ENCODE measurements around the gene SNX5.

The SNX5 gene

DNA sequence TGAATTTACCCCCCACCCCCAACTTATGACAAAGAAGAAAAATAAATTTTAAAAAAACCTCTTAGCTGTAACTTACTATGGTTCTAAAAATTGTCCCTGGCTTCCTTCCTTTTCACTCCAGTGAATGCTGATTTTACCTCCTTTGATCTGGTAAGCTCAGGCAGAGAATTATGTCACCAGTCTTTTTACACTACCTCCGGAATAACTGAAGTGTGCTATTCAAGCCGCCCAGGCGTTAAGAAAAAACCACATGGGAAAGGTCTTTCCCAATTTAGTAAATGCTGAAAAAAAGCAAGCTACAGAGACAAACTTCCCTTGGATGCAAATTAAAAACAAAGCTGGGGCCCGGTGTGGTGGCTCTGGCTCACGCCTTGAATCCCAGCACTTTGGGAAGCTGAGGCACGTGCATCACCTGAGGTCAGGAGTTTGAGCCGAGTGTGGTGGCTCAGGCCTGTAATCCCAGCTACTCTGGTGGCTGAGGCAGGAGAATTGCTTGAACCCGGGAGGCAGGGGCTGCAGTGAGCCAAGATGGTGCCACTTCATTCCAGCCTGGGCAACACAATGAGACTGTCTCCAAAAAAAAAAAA, 12.4 kb downstream of the SNX5 start:
- H3K36me3 ChIP-seq (ENCODE audit: low read length): peaks cover 58% of the 10 kb centered on the region
- no peaks in the 10 kb centered on the region for H3K9me2 ChIP-seq (replicated peaks; ENCODE audit: insufficient read depth, low read length)
- no peaks in the 10 kb centered on the region for H3K27me3 ChIP-seq (ENCODE audit: low read length)
- H3K9ac ChIP-seq (ENCODE audit: low read length): no peak overlapping the region
- TF ChIP-seq EZH2phosphoT487 (conservative IDR thresholded peaks at IDR 0.05; ENCODE audit: low read length): no peak
- no peak for TF ChIP-seq CTCF (IDR thresholded peaks at IDR 0.05; ENCODE audit: insufficient read depth, low read length, poor library complexity, severe bottlenecking)
- H3K9me3 ChIP-seq (ENCODE audit: insufficient read depth, low read length): no peaks in the 10 kb centered on the region
- H3K79me2 ChIP-seq (ENCODE audit: insufficient read depth, low read length): peaks cover 99% of the 10 kb centered on the region
- peaks cover 68% of the 10 kb centered on the region for H3F3A ChIP-seq (ENCODE audit: insufficient read depth)
- H4K20me1 ChIP-seq (ENCODE audit: low read depth, low read length): peaks cover 76% of the 10 kb centered on the region
- peak overlapping the region; percentile 67 for H3K27ac ChIP-seq (ENCODE audit: low read depth, low read length)
- H2AFZ ChIP-seq (ENCODE audit: low read depth, low read length, severe bottlenecking): no peak overlapping the region
- H3K4me3 ChIP-seq (ENCODE audit: insufficient read depth, low read length, poor library complexity, severe bottlenecking): no peak overlapping the region
- peak overlapping the region; percentile 25 for H3K4me2 ChIP-seq (ENCODE audit: low read depth, low read length, poor library complexity, severe bottlenecking)

DNA sequence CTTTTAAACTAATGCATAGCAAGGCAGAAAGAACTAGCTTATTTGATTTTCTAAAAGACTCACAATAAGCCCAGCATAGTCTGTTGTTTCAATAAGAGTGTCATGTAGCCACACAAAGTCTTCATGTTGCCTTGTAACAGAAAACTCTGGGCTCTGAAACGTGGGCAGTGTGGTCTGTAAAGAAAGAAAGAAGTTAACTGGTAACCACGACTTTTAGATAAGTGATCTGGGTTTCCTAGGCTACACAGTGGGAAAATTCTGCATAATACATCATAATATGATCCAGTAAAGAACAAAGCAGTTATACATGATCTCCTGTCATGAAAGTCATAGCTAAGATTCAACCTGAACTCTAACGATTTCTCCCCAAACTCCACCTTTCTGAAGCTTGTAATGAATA, 13.3 kb downstream of the SNX5 start:
- Histone ChIP-seq H3K9me2 (replicated peaks; ENCODE audit: insufficient read depth, low read length) (no peaks in the 10 kb centered on the region), H3K36me3 (ENCODE audit: low read length) (peaks cover 65% of the 10 kb centered on the region), H3K4me2 (ENCODE audit: low read depth, low read length, poor library complexity, severe bottlenecking) (no peak overlapping the region), H3K27ac (ENCODE audit: low read depth, low read length) (peak overlapping the region; percentile 67), H3K4me3 (ENCODE audit: insufficient read depth, low read length, poor library complexity, severe bottlenecking) (no peak overlapping the region), H3K79me2 (ENCODE audit: insufficient read depth, low read length) (peaks cover 97% of the 10 kb centered on the region), H3K9ac (ENCODE audit: low read length) (no peak overlapping the region), H3F3A (ENCODE audit: insufficient read depth) (peaks cover 67% of the 10 kb centered on the region), H4K20me1 (ENCODE audit: low read depth, low read length) (peaks cover 80% of the 10 kb centered on the region), H3K9me3 (ENCODE audit: insufficient read depth, low read length) (no peaks in the 10 kb centered on the region), H3K27me3 (ENCODE audit: low read length) (no peaks in the 10 kb centered on the region), H2AFZ (ENCODE audit: low read depth, low read length, severe bottlenecking) (no peak overlapping the region)
- TF ChIP-seq CTCF (IDR thresholded peaks at IDR 0.05; ENCODE audit: insufficient read depth, low read length, poor library complexity, severe bottlenecking) (no peak), EZH2phosphoT487 (conservative IDR thresholded peaks at IDR 0.05; ENCODE audit: low read length) (no peak)

GRCh38 chr20:17953935-17954334, 14.7 kb downstream of the SNX5 start:
- H3K9ac ChIP-seq (ENCODE audit: low read length): no peak overlapping the region
- H3K9me3 ChIP-seq (ENCODE audit: insufficient read depth, low read length): no peaks in the 10 kb centered on the region
- H3K4me3 ChIP-seq (ENCODE audit: insufficient read depth, low read length, poor library complexity, severe bottlenecking): no peak overlapping the region
- H3K79me2 ChIP-seq (ENCODE audit: insufficient read depth, low read length): peaks cover 88% of the 10 kb centered on the region
- H4K20me1 ChIP-seq (ENCODE audit: low read depth, low read length): peaks cover 80% of the 10 kb centered on the region
- H3K36me3 ChIP-seq (ENCODE audit: low read length): peaks cover 78% of the 10 kb centered on the region
- no peak overlapping the region for H3K4me2 ChIP-seq (ENCODE audit: low read depth, low read length, poor library complexity, severe bottlenecking)
- no peaks in the 10 kb centered on the region for H3K9me2 ChIP-seq (replicated peaks; ENCODE audit: insufficient read depth, low read length)
- peaks cover 68% of the 10 kb centered on the region for H3F3A ChIP-seq (ENCODE audit: insufficient read depth)
- no peak overlapping the region for H3K27ac ChIP-seq (ENCODE audit: low read depth, low read length)
- H2AFZ ChIP-seq (ENCODE audit: low read depth, low read length, severe bottlenecking): no peak overlapping the region
- no peaks in the 10 kb centered on the region for H3K27me3 ChIP-seq (ENCODE audit: low read length)
- TF ChIP-seq EZH2phosphoT487 (conservative IDR thresholded peaks at IDR 0.05; ENCODE audit: low read length) (no peak), CTCF (IDR thresholded peaks at IDR 0.05; ENCODE audit: insufficient read depth, low read length, poor library complexity, severe bottlenecking) (no peak)

Measured in SU-DHL-6 (cell line).